D721Med (cell line): ENCODE results near the gene DDX23.

ENCODE experiments used
- DNase-seq: peaks from one replicate; pipeline ENCODE4 v3.0.0; 2011; ENCODE audit warnings: low spot score; ENCODE audit not compliant: insufficient read length
- FAIRE-seq: peaks from 2 replicates; lab custom pipeline; 2011; peaks lifted over from hg19 to GRCh38; lab: Jason Lieb, UNC
- CTCF ChIP-seq: IDR thresholded peaks from 2 replicates; pipeline ENCODE4 v1.5.1; 2012; ENCODE audit warnings: mild to moderate bottlenecking, control low read depth; ENCODE audit not compliant: insufficient read depth; ENCODE audit errors: missing control alignments

The DDX23 gene

GRCh38 chr12:48787791-48788523 is 64.0 kb downstream of the DDX23 start:
- TF ChIP-seq CTCF, result no peak
- FAIRE-seq (no peak), DNase-seq (no peak)

GRCh38 chr12:48786591-48787544 is 65.1 kb downstream of the DDX23 start:
- FAIRE-seq, result no peak
- DNase-seq, result no peak

GRCh38 chr12:48783432-48783831 is 68.5 kb downstream of the DDX23 start:
- no peak for FAIRE-seq
- DNase-seq, result no peak
- TF ChIP-seq CTCF, result no peak

More at GRCh38 chr12:48786591-48787544, 65.1 kb downstream of the DDX23 start:
- no peak for TF ChIP-seq CTCF

GRCh38 chr12:48782457-48783395 is 69.2 kb downstream of the DDX23 start:
- DNase-seq (no peak), FAIRE-seq (no peak)
- TF ChIP-seq CTCF, result no peak

- no peak for FAIRE-seq
- no peak for TF ChIP-seq CTCF
- no peak for DNase-seq
Measured at GRCh38 chr12:48781750-48782456, 70.1 kb downstream of the DDX23 start.

GRCh38 chr12:48780381-48781025 is 71.5 kb downstream of the DDX23 start:
- no peak for TF ChIP-seq CTCF
- FAIRE-seq (no peak), DNase-seq (no peak)
